ENCODE data around the gene AATF. TPM values are rescaled to one million over a fixed set of nuclear protein-coding genes. Genes with fewer than 3 reads are reported as not detected.

The AATF gene
- total RNA-seq, 1 donor from 2014 or later: 21.1 TPM

GRCh38 chr17:37101306-37101705 is 152.6 kb downstream of the AATF start:
- Histone ChIP-seq H3K4me1 (no peaks in the 10 kb centered on the region), H3K36me3 (peaks cover 0 to 17% of the 10 kb centered on the region in 2 donors), H3K9me3 (no peaks in the 10 kb centered on the region), H3K27me3 (no peaks in the 10 kb centered on the region), H3K4me3 (no peak overlapping the region), H3K27ac (no peak overlapping the region)
- no peak for DNase-seq (ENCODE audit: extremely low spot score in 2 of 2)
- TF ChIP-seq POLR2AphosphoS5 (IDR thresholded peaks at IDR 0.05; ENCODE audit: insufficient read depth in 1 of 2, low read depth in 1 of 2): no peak
- TF ChIP-seq CTCF (IDR thresholded peaks at IDR 0.05): no peak
- TF ChIP-seq POLR2A (IDR thresholded peaks at IDR 0.05): no peak
- intact Hi-C loops (cut with DNase I): no loop called here

- DNase-seq (ENCODE audit: extremely low spot score in 2 of 2): no peak
- no peak overlapping the region for H3K4me3 ChIP-seq
- intact Hi-C loops (cut with DNase I): no loop called here
- H3K27ac ChIP-seq: no peak overlapping the region
- no peaks in the 10 kb centered on the region for H3K9me3 ChIP-seq
- no peaks in the 10 kb centered on the region for H3K4me1 ChIP-seq
- TF ChIP-seq CTCF (IDR thresholded peaks at IDR 0.05) (no peak), POLR2AphosphoS5 (IDR thresholded peaks at IDR 0.05; ENCODE audit: insufficient read depth in 1 of 2, low read depth in 1 of 2) (no peak), POLR2A (IDR thresholded peaks at IDR 0.05) (no peak)
- H3K27me3 ChIP-seq: no peaks in the 10 kb centered on the region
- H3K36me3 ChIP-seq: no peaks in the 10 kb centered on the region
Observed at GRCh38 chr17:37103231-37103630, 154.5 kb downstream of the AATF start.

GRCh38 chr17:37106049-37106448 is 157.3 kb downstream of the AATF start:
- no peak for DNase-seq (ENCODE audit: extremely low spot score in 2 of 2)
- no peaks in the 10 kb centered on the region for H3K4me1 ChIP-seq
- H3K4me3 ChIP-seq: no peak overlapping the region
- no peak overlapping the region for H3K27ac ChIP-seq
- intact Hi-C loops (cut with DNase I): no loop called here
- TF ChIP-seq POLR2A (IDR thresholded peaks at IDR 0.05): no peak
- no peak for TF ChIP-seq CTCF (IDR thresholded peaks at IDR 0.05)
- TF ChIP-seq POLR2AphosphoS5 (IDR thresholded peaks at IDR 0.05; ENCODE audit: insufficient read depth in 1 of 2, low read depth in 1 of 2): no peak
- peaks cover 0 to 7% of the 10 kb centered on the region in 2 donors for H3K36me3 ChIP-seq
- no peaks in the 10 kb centered on the region for H3K27me3 ChIP-seq
- H3K9me3 ChIP-seq: no peaks in the 10 kb centered on the region

Small RNA genes lying within 50 kb of the gene (microRNA-seq; reads per million reads assigned to microRNA genes)
- not detected for gene MIR2909 (ENCODE audit: borderline number of aligned reads, borderline replicate concordance)

Small RNA genes lying within 50 kb of the gene (small RNA-seq; reads per million reads assigned to genes)
- gene AC243773.2: not detected
- not detected for gene MIR2909

Other genes starting within 250 kb of the AATF start
- gene LHX1, start 11.5 kb upstream of the AATF start, total RNA-seq: not detected